GM23338 (cell line): ENCODE results near the gene LILRB1. TPM values are rescaled to one million over a fixed set of nuclear protein-coding genes. Genes with fewer than 3 reads are reported as not detected.

ENCODE experiments used
- ATAC-seq: fragments of 200-7000 bp; cut with Tn5 transposase; 3 replicates; pipeline ENCODE4 v1.9.1; 2020
- DNase-seq: peaks from one replicate; pipeline ENCODE4 v3.0.0-alpha.2; 2015; ENCODE audit warnings: low spot score
- H2AFZ ChIP-seq: fragments of 200-600 bp; sonication (generic); 2 replicates; pipeline ENCODE4 v1.8.0; 2016; ENCODE audit warnings: antibody characterized with exemption, mild to moderate bottlenecking, moderate library complexity
- H3F3A ChIP-seq: fragments of 200-600 bp; sonication (generic); replicated peaks from 2 replicates; pipeline ENCODE4 v1.8.0; 2017; ENCODE audit warnings: antibody characterized with exemption, mixed run types, low read depth
- H3K27ac ChIP-seq: fragments of 200-600 bp; sonication (generic); 2 replicates; pipeline ENCODE4 v1.6.1; 2016; ENCODE audit warnings: low read depth
- H3K27me3 ChIP-seq: fragments of 200-600 bp; sonication (generic); 2 replicates; pipeline ENCODE4 v1.8.0; 2016; ENCODE audit warnings: mild to moderate bottlenecking, mixed run types, moderate library complexity; ENCODE audit not compliant: insufficient read depth
- H3K36me3 ChIP-seq: fragments of 200-600 bp; sonication (generic); 2 replicates; pipeline ENCODE4 v1.8.0; 2016; ENCODE audit warnings: mild to moderate bottlenecking; ENCODE audit not compliant: insufficient read depth
- H3K4me1 ChIP-seq: fragments of 200-600 bp; sonication (generic); 2 replicates; pipeline ENCODE4 v1.8.0; 2016; ENCODE audit warnings: mild to moderate bottlenecking, moderate library complexity; ENCODE audit not compliant: insufficient read depth
- H3K4me2 ChIP-seq: fragments of 200-600 bp; sonication (generic); 2 replicates; pipeline ENCODE4 v1.7.1; 2017; ENCODE audit warnings: mixed run types
- H3K4me3 ChIP-seq: fragments of 200-600 bp; sonication (generic); 2 replicates; pipeline ENCODE4 v1.6.1; 2016; ENCODE audit warnings: mixed run types
- H3K79me2 ChIP-seq: fragments of 200-600 bp; sonication (generic); replicated peaks from 2 replicates; pipeline ENCODE4 v1.8.0; 2017; ENCODE audit warnings: mild to moderate bottlenecking; ENCODE audit not compliant: insufficient read depth
- H3K9me2 ChIP-seq: fragments of 200-600 bp; sonication (generic); 2 replicates; pipeline ENCODE4 v1.8.0; 2017; ENCODE audit not compliant: insufficient read depth
- H4K20me1 ChIP-seq: fragments of 200-600 bp; sonication (generic); replicated peaks from 2 replicates; pipeline ENCODE4 v1.8.0; 2017; ENCODE audit warnings: mild to moderate bottlenecking; ENCODE audit not compliant: insufficient read depth
- H3K27ac Mint-ChIP-seq: 2 replicates; pipeline ENCODE4 v1.8.0; 2020; ENCODE audit warnings: inconsistent platforms, mild to moderate bottlenecking, moderate library complexity, mixed read lengths
- H3K27me3 Mint-ChIP-seq: 3 replicates; pipeline ENCODE4 v1.8.0; 2022; ENCODE audit warnings: low read depth, mild to moderate bottlenecking, moderate library complexity, mixed read lengths, inconsistent platforms; ENCODE audit not compliant: insufficient read depth, poor library complexity
- H3K36me3 Mint-ChIP-seq: 3 replicates; pipeline ENCODE4 v1.8.0; 2021; ENCODE audit warnings: low read depth, mild to moderate bottlenecking, inconsistent platforms, moderate library complexity, mixed read lengths
- H3K4me1 Mint-ChIP-seq: 3 replicates; pipeline ENCODE4 v1.8.0; 2020; ENCODE audit warnings: mild to moderate bottlenecking, inconsistent platforms, mixed read lengths
- H3K4me3 Mint-ChIP-seq: 3 replicates; pipeline ENCODE4 v1.8.0; 2021; ENCODE audit warnings: moderate library complexity, mild to moderate bottlenecking, inconsistent platforms, mixed read lengths
- H3K9me3 Mint-ChIP-seq: 3 replicates; pipeline ENCODE4 v1.8.0; 2020; ENCODE audit warnings: moderate library complexity, mild to moderate bottlenecking, inconsistent platforms, mixed read lengths
- CREB1 ChIP-seq: fragments of 250-450 bp; sonication (Bioruptor Pico); IDR thresholded peaks from 2 replicates; pipeline ENCODE4 v1.5.0; 2020; ENCODE audit warnings: low read depth, mild to moderate bottlenecking, moderate library complexity
- EZH2 ChIP-seq: fragments of 200-600 bp; sonication (generic); IDR thresholded peaks from one replicate; pipeline ENCODE4 v1.8.0; 2017; ENCODE audit warnings: antibody characterized with exemption, mild to moderate bottlenecking, low read depth; ENCODE audit not compliant: unreplicated experiment
- EZH2phosphoT487 ChIP-seq: fragments of 200-600 bp; sonication (generic); IDR thresholded peaks from one replicate; pipeline ENCODE4 v1.8.1; 2018; ENCODE audit warnings: antibody characterized with exemption; ENCODE audit not compliant: unreplicated experiment
- JUNB ChIP-seq: IDR thresholded peaks from one replicate; pipeline ENCODE4 v1.6.1; 2016; ENCODE audit warnings: antibody characterized with exemption; ENCODE audit not compliant: unreplicated experiment
- NANOG ChIP-seq: IDR thresholded peaks from 2 replicates; pipeline ENCODE4 v1.6.1; 2016; ENCODE audit warnings: antibody characterized with exemption, borderline replicate concordance
- POLR2AphosphoS5 ChIP-seq: IDR thresholded peaks from 2 replicates; pipeline ENCODE4 v1.6.1; 2016; ENCODE audit warnings: antibody characterized with exemption, low read depth
- STAT1 ChIP-seq: IDR thresholded peaks from one replicate; pipeline ENCODE4 v1.6.1; 2016; ENCODE audit warnings: antibody characterized with exemption; ENCODE audit not compliant: unreplicated experiment
- ZNF114 ChIP-seq: fragments of 250-450 bp; sonication (Bioruptor Pico); IDR thresholded peaks from 2 replicates; pipeline ENCODE4 v1.5.0; 2020; ENCODE audit warnings: mild to moderate bottlenecking, moderate library complexity
- ZNF331 ChIP-seq: fragments of 250-450 bp; sonication (Bioruptor Pico); IDR thresholded peaks from 2 replicates; pipeline ENCODE4 v1.5.0; 2020; ENCODE audit warnings: low read depth, mild to moderate bottlenecking, moderate library complexity
- polyA plus RNA-seq: library from polyadenylated mRNA; unstranded; fragments of >200 nt; fragmentation: Nextera tagmentation; extraction: Ambion mirVana; gene quantifications from 2 replicates; pipeline ENCODE4 v1.2.1, GENCODE V29; 2016
- total RNA-seq: library from RNA; depleted of rRNA; stranded (reverse); fragments of >200 nt; shearing (Covaris generic); gene quantifications from 2 replicates; pipeline ENCODE4 v1.2.3, GENCODE V29; 2014
- TF ChIP-seq, protein P1 (sequence below): IDR thresholded peaks from 2 replicates; pipeline ENCODE4 v1.6.1; 2016; ENCODE audit warnings: antibody characterized with exemption
- TF ChIP-seq, protein P2 (sequence below): IDR thresholded peaks from one replicate; pipeline ENCODE4 v1.6.1; 2018; ENCODE audit warnings: antibody characterized with exemption; ENCODE audit not compliant: unreplicated experiment
- TF ChIP-seq, protein P3 (sequence below): fragments of 250-450 bp; sonication (Bioruptor Pico); IDR thresholded peaks from 2 replicates; pipeline ENCODE4 v1.5.0; 2020; ENCODE audit warnings: mild to moderate bottlenecking, moderate library complexity

LILRB1 gene
- total and polyA plus RNA-seq, 2 experiments from 2014 or later: 0.14 TPM; not detected in 1

DNA sequence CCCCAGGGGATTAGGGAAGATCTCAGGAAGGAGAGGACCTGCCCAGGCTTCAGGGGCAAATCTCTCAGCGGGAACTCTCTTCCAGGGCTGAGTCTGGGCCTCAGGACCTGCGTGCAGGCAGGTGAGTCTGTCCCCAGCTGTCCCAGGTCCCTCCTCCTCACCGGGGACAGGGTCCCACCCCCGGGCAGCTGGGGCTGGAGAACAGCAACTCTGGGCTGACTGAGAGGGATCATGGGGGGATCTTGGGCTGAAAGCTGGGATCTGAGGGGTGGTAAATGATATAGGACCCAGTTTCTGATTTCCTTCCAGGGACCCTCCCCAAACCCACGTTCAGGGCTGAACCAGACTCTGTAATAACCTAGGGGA is 22.5 kb upstream of the LILRB1 start:
- peaks cover 93% of the 10 kb centered on the region for H3K9me3 Mint-ChIP-seq

More for the DNA sequence above, 22.5 kb upstream of the LILRB1 start:
- H3K4me1 ChIP-seq: no peaks in the 10 kb centered on the region
- H3K4me3 Mint-ChIP-seq: no peak overlapping the region
- peaks cover 2% of the 10 kb centered on the region for H3K27me3 Mint-ChIP-seq
- no peak overlapping the region for H3K27ac ChIP-seq
- no peaks in the 10 kb centered on the region for H4K20me1 ChIP-seq
- peaks cover 25% of the 10 kb centered on the region for H3K36me3 Mint-ChIP-seq
- H3K4me2 ChIP-seq: no peak overlapping the region
- H3K79me2 ChIP-seq: no peaks in the 10 kb centered on the region
- TF ChIP-seq, protein P1, sequence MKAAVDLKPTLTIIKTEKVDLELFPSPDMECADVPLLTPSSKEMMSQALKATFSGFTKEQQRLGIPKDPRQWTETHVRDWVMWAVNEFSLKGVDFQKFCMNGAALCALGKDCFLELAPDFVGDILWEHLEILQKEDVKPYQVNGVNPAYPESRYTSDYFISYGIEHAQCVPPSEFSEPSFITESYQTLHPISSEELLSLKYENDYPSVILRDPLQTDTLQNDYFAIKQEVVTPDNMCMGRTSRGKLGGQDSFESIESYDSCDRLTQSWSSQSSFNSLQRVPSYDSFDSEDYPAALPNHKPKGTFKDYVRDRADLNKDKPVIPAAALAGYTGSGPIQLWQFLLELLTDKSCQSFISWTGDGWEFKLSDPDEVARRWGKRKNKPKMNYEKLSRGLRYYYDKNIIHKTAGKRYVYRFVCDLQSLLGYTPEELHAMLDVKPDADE: no peak
- TF ChIP-seq EZH2 (no peak), STAT1 (no peak), CREB1 (CRISPR knock-in tag) (no peak), ZNF331 (CRISPR knock-in tag) (no peak), JUNB (no peak), POLR2AphosphoS5 (no peak), ZNF114 (no peak), EZH2phosphoT487 (no peak), NANOG (no peak)
- TF ChIP-seq, protein P2, sequence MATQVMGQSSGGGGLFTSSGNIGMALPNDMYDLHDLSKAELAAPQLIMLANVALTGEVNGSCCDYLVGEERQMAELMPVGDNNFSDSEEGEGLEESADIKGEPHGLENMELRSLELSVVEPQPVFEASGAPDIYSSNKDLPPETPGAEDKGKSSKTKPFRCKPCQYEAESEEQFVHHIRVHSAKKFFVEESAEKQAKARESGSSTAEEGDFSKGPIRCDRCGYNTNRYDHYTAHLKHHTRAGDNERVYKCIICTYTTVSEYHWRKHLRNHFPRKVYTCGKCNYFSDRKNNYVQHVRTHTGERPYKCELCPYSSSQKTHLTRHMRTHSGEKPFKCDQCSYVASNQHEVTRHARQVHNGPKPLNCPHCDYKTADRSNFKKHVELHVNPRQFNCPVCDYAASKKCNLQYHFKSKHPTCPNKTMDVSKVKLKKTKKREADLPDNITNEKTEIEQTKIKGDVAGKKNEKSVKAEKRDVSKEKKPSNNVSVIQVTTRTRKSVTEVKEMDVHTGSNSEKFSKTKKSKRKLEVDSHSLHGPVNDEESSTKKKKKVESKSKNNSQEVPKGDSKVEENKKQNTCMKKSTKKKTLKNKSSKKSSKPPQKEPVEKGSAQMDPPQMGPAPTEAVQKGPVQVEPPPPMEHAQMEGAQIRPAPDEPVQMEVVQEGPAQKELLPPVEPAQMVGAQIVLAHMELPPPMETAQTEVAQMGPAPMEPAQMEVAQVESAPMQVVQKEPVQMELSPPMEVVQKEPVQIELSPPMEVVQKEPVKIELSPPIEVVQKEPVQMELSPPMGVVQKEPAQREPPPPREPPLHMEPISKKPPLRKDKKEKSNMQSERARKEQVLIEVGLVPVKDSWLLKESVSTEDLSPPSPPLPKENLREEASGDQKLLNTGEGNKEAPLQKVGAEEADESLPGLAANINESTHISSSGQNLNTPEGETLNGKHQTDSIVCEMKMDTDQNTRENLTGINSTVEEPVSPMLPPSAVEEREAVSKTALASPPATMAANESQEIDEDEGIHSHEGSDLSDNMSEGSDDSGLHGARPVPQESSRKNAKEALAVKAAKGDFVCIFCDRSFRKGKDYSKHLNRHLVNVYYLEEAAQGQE: no peak
- TF ChIP-seq, protein P3, sequence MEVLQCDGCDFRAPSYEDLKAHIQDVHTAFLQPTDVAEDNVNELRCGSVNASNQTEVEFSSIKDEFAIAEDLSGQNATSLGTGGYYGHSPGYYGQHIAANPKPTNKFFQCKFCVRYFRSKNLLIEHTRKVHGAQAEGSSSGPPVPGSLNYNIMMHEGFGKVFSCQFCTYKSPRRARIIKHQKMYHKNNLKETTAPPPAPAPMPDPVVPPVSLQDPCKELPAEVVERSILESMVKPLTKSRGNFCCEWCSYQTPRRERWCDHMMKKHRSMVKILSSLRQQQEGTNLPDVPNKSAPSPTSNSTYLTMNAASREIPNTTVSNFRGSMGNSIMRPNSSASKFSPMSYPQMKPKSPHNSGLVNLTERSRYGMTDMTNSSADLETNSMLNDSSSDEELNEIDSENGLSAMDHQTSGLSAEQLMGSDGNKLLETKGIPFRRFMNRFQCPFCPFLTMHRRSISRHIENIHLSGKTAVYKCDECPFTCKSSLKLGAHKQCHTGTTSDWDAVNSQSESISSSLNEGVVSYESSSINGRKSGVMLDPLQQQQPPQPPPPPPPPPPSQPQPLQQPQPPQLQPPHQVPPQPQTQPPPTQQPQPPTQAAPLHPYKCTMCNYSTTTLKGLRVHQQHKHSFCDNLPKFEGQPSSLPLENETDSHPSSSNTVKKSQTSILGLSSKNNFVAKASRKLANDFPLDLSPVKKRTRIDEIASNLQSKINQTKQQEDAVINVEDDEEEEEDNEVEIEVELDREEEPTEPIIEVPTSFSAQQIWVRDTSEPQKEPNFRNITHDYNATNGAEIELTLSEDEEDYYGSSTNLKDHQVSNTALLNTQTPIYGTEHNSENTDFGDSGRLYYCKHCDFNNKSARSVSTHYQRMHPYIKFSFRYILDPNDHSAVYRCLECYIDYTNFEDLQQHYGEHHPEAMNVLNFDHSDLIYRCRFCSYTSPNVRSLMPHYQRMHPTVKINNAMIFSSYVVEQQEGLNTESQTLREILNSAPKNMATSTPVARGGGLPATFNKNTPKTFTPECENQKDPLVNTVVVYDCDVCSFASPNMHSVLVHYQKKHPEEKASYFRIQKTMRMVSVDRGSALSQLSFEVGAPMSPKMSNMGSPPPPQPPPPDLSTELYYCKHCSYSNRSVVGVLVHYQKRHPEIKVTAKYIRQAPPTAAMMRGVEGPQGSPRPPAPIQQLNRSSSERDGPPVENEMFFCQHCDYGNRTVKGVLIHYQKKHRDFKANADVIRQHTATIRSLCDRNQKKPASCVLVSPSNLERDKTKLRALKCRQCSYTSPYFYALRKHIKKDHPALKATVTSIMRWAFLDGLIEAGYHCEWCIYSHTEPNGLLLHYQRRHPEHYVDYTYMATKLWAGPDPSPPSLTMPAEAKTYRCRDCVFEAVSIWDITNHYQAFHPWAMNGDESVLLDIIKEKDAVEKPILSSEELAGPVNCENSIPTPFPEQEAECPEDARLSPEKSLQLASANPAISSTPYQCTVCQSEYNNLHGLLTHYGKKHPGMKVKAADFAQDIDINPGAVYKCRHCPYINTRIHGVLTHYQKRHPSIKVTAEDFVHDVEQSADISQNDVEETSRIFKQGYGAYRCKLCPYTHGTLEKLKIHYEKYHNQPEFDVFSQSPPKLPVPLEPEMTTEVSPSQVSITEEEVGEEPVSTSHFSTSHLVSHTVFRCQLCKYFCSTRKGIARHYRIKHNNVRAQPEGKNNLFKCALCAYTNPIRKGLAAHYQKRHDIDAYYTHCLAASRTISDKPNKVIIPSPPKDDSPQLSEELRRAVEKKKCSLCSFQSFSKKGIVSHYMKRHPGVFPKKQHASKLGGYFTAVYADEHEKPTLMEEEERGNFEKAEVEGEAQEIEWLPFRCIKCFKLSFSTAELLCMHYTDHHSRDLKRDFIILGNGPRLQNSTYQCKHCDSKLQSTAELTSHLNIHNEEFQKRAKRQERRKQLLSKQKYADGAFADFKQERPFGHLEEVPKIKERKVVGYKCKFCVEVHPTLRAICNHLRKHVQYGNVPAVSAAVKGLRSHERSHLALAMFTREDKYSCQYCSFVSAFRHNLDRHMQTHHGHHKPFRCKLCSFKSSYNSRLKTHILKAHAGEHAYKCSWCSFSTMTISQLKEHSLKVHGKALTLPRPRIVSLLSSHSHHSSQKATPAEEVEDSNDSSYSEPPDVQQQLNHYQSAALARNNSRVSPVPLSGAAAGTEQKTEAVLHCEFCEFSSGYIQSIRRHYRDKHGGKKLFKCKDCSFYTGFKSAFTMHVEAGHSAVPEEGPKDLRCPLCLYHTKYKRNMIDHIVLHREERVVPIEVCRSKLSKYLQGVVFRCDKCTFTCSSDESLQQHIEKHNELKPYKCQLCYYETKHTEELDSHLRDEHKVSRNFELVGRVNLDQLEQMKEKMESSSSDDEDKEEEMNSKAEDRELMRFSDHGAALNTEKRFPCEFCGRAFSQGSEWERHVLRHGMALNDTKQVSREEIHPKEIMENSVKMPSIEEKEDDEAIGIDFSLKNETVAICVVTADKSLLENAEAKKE (CRISPR knock-in tag): no peak
- ATAC-seq (no peak), DNase-seq (no peak)
- H3K36me3 ChIP-seq: peaks cover 7% of the 10 kb centered on the region
- no peak overlapping the region for H3K4me3 ChIP-seq
- H3K27ac Mint-ChIP-seq: no peak overlapping the region
- no peaks in the 10 kb centered on the region for H3F3A ChIP-seq
- H3K27me3 ChIP-seq: no peaks in the 10 kb centered on the region
- no peaks in the 10 kb centered on the region for H3K4me1 Mint-ChIP-seq
- H3K9me2 ChIP-seq: no peaks in the 10 kb centered on the region
- H2AFZ ChIP-seq: no peak overlapping the region
